Measurements from ENCODE around the gene F7. TPM values are rescaled to one million over a fixed set of nuclear protein-coding genes. Genes with fewer than 3 reads are reported as not detected.
A peak's percentile ranks its signal among the peaks of the same experiment; 100 is the strongest.

Gene F7
- total and polyA plus RNA-seq, 5 donors from 2014 or later = not detected

DNA sequence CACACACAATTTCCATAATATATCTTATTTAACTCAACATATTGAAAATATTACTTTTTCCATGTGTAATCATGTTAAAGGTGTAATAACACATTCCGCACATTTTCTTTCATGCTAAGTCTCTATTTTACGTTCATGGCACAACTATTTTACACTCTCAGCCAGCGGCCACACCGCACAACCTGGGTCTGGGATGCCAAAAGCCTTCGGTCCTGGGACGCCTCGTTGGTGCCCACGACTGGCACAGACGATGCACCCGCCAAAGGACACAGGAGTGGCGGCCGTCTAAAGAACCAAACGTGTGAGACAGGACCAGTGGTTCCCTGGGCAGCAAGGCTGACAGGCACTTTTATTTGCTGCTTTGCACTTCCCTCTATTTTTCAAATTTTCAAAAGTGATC, 42.8 kb downstream of the F7 start:
- no peak overlapping the region for H3K27ac Mint-ChIP-seq
- H3K9me3 Mint-ChIP-seq = peaks cover 0 to 2% (median 0%) of the 10 kb centered on the region in 7 donors
- H3K36me3 Mint-ChIP-seq = no peaks in the 10 kb centered on the region
- DNase-seq = no peak
- no peaks in the 10 kb centered on the region for H3K36me3 ChIP-seq (ENCODE audit: control insufficient read depth, insufficient read depth, low read length)
- peaks cover 18% of the 10 kb centered on the region for H3K4me1 ChIP-seq (ENCODE audit: control insufficient read depth, insufficient read depth, low read length, poor library complexity, severe bottlenecking)
- no peak overlapping the region for H3K4me3 Mint-ChIP-seq
- peaks cover 6 to 12% (median 8%) of the 10 kb centered on the region in 4 donors for H3K4me1 Mint-ChIP-seq
- no peaks in the 10 kb centered on the region for H3K27me3 ChIP-seq (ENCODE audit: control insufficient read depth, insufficient read depth, low read length)
- H3K4me3 ChIP-seq (ENCODE audit: low read depth, low read length) = no peak overlapping the region
- ATAC-seq (ENCODE audit: low read depth in 2 of 2) = no peak
- no peak overlapping the region for H3K27ac ChIP-seq (ENCODE audit: insufficient read depth, low read length, poor library complexity, severe bottlenecking)
- no peaks in the 10 kb centered on the region for H3K9me3 ChIP-seq (ENCODE audit: control insufficient read depth in 2 of 2, low read length in 2 of 2)
- peaks cover 7% of the 10 kb centered on the region for H3K27me3 Mint-ChIP-seq

GRCh38 chr13:113148940-113149503, 43.4 kb downstream of the F7 start:
- Mint-ChIP-seq H3K36me3 (no peaks in the 10 kb centered on the region), H3K27ac (no peak overlapping the region), H3K4me1 (peaks cover 6 to 16% (median 8%) of the 10 kb centered on the region in 4 donors), H3K4me3 (peak overlapping the region in 1 of 4 donors; percentile 4), H3K9me3 (peaks cover 0 to 2% (median 0%) of the 10 kb centered on the region in 7 donors), H3K27me3 (peaks cover 7% of the 10 kb centered on the region)
- no peaks in the 10 kb centered on the region for H3K9me3 ChIP-seq (ENCODE audit: control insufficient read depth in 2 of 2, low read length in 2 of 2)
- H3K27me3 ChIP-seq (ENCODE audit: control insufficient read depth, insufficient read depth, low read length) = no peaks in the 10 kb centered on the region
- no peak overlapping the region for H3K27ac ChIP-seq (ENCODE audit: insufficient read depth, low read length, poor library complexity, severe bottlenecking)
- ATAC-seq (ENCODE audit: low read depth in 2 of 2) (no peak), DNase-seq (no peak)
- no peaks in the 10 kb centered on the region for H3K36me3 ChIP-seq (ENCODE audit: control insufficient read depth, insufficient read depth, low read length)
- no peak overlapping the region for H3K4me3 ChIP-seq (ENCODE audit: low read depth, low read length)
- H3K4me1 ChIP-seq (ENCODE audit: control insufficient read depth, insufficient read depth, low read length, poor library complexity, severe bottlenecking) = peaks cover 21% of the 10 kb centered on the region

DNA sequence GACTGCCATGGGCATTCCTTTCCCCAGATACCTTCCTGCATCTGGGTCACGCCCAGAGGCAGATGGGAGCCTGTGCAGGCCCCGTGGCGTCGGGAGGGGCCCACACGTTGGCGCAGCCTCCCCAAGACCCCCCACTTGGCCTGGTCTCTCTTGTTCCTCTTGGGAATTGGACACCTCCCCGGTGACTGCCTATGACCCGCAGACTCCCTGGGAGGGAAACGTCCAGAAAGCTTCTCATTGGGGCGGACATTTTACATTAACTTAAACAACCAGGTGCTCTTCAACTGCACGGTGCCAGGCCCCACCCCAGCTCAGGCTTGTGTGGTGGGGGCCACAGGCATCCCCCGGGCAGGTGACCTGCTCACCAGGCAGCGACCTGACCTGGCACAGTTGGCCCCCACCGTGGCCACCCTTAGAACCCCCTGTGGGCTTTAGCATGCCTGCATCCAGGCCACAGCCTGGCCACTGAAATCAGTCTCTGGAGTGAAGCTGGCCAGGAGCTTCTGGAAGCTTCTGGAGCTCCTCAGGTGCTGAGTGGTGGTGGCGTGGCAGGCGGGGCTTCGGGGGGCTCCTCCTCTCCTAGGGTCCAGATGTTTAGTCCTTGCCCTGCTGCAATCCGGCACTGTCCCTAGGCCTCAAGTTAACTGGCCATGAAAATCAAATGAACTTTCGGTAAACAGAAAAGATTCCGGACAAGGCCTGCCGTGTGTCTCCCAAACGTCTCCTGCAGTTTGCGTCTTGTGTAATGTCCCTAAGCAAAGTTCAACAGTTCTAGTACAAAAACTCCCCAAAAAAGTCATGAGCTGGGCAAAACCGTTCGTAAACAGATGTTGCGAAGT, 44.3 kb downstream of the F7 start:
- no peak overlapping the region for H3K4me3 ChIP-seq (ENCODE audit: low read depth, low read length)
- H3K36me3 ChIP-seq (ENCODE audit: control insufficient read depth, insufficient read depth, low read length) = no peaks in the 10 kb centered on the region
- Mint-ChIP-seq H3K4me1 (peaks cover 6 to 20% (median 11%) of the 10 kb centered on the region in 4 donors), H3K36me3 (no peaks in the 10 kb centered on the region), H3K9me3 (peaks cover 0 to 2% (median 0%) of the 10 kb centered on the region in 7 donors), H3K27ac (peak overlapping the region in 1 of 3 donors; percentile 32), H3K4me3 (peak overlapping the region in 1 of 4 donors; percentile 58), H3K27me3 (peaks cover 7% of the 10 kb centered on the region)
- no peak for ATAC-seq (ENCODE audit: low read depth in 2 of 2)
- H3K27me3 ChIP-seq (ENCODE audit: control insufficient read depth, insufficient read depth, low read length) = no peaks in the 10 kb centered on the region
- no peak for DNase-seq
- no peaks in the 10 kb centered on the region for H3K9me3 ChIP-seq (ENCODE audit: control insufficient read depth in 2 of 2, low read length in 2 of 2)
- peaks cover 21% of the 10 kb centered on the region for H3K4me1 ChIP-seq (ENCODE audit: control insufficient read depth, insufficient read depth, low read length, poor library complexity, severe bottlenecking)
- no peak overlapping the region for H3K27ac ChIP-seq (ENCODE audit: insufficient read depth, low read length, poor library complexity, severe bottlenecking)

GRCh38 chr13:113150550-113151365, 45.2 kb downstream of the F7 start:
- ATAC-seq (ENCODE audit: low read depth in 2 of 2) (no peak), DNase-seq (no peak)
- Histone ChIP-seq H3K36me3 (ENCODE audit: control insufficient read depth, insufficient read depth, low read length) (no peaks in the 10 kb centered on the region), H3K4me3 (ENCODE audit: low read depth, low read length) (no peak overlapping the region), H3K4me1 (ENCODE audit: control insufficient read depth, insufficient read depth, low read length, poor library complexity, severe bottlenecking) (peaks cover 21% of the 10 kb centered on the region), H3K27ac (ENCODE audit: insufficient read depth, low read length, poor library complexity, severe bottlenecking) (no peak overlapping the region), H3K9me3 (ENCODE audit: control insufficient read depth in 2 of 2, low read length in 2 of 2) (no peaks in the 10 kb centered on the region), H3K27me3 (ENCODE audit: control insufficient read depth, insufficient read depth, low read length) (no peaks in the 10 kb centered on the region)
- Mint-ChIP-seq H3K4me3 (peak overlapping the region in 2 of 4 donors; percentile 48 to 58), H3K36me3 (no peaks in the 10 kb centered on the region), H3K27me3 (peaks cover 7% of the 10 kb centered on the region), H3K27ac (no peak overlapping the region), H3K4me1 (peaks cover 6 to 22% (median 13%) of the 10 kb centered on the region in 4 donors), H3K9me3 (peaks cover 0 to 3% (median 0%) of the 10 kb centered on the region in 7 donors)

DNA sequence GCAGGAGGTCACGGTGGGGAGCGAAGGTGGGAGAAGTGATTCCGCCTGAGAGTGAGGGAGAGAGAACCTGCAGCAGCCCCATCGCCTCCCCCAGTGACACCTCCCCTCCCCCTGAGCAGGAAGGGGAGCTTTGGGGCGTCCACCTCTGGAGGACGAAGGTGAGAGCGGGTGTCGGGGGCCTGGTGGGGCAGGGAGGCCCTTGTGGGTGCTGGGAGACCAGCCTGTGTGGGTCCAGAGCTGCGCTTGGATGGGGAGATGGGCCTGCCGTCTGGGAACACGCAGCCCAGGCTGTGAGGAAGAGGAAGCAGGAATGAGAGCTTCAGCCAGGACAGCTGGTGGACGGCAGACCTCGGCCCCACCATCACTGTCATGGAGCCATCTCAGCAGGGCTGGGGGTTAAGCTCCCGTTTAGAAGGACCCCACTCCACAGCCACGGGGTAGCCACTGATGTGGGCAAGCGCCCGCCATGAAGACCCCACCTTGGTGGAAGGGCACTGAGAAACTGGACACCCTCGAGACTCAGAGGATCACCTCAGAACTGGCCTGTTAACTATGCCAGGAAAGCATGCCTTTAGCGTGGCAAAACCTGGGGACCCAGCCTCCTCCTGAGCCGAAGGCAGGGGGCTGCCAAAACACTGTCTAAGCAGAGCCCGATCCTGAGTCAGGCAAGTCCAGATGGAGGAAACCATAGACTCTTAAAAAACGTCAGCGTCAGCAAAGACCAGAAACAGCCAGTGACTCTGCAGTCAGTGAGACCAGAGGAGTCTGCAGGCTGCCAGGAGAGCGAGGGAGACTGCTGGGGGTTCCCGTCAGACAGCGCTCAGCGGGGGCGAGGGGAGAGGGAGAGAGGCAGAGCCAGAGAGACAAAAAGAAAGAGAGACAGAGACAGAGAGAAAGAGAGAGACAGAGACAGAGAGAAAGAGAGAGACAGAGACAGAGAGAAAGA, 46.4 kb downstream of the F7 start:
- H3K4me1 ChIP-seq (ENCODE audit: control insufficient read depth, insufficient read depth, low read length, poor library complexity, severe bottlenecking) = peaks cover 21% of the 10 kb centered on the region
- peaks cover 6 to 22% (median 13%) of the 10 kb centered on the region in 4 donors for H3K4me1 Mint-ChIP-seq
- peaks cover 0 to 3% (median 0%) of the 10 kb centered on the region in 7 donors for H3K9me3 Mint-ChIP-seq
- no peaks in the 10 kb centered on the region for H3K27me3 ChIP-seq (ENCODE audit: control insufficient read depth, insufficient read depth, low read length)
- peak overlapping the region; percentile 86 to 94 (median 90) for H3K4me3 Mint-ChIP-seq
- no peak for ATAC-seq (ENCODE audit: low read depth in 2 of 2)
- DNase-seq = peak in 1 of 3 donors; percentile 23
- H3K27ac Mint-ChIP-seq = peak overlapping the region; percentile 52 to 90 (median 87)
- no peaks in the 10 kb centered on the region for H3K9me3 ChIP-seq (ENCODE audit: control insufficient read depth in 2 of 2, low read length in 2 of 2)
- peak overlapping the region; percentile 76 for H3K4me3 ChIP-seq (ENCODE audit: low read depth, low read length)
- no peaks in the 10 kb centered on the region for H3K36me3 Mint-ChIP-seq
- H3K27ac ChIP-seq (ENCODE audit: insufficient read depth, low read length, poor library complexity, severe bottlenecking) = no peak overlapping the region
- peaks cover 7% of the 10 kb centered on the region for H3K27me3 Mint-ChIP-seq
- H3K36me3 ChIP-seq (ENCODE audit: control insufficient read depth, insufficient read depth, low read length) = no peaks in the 10 kb centered on the region

DNA sequence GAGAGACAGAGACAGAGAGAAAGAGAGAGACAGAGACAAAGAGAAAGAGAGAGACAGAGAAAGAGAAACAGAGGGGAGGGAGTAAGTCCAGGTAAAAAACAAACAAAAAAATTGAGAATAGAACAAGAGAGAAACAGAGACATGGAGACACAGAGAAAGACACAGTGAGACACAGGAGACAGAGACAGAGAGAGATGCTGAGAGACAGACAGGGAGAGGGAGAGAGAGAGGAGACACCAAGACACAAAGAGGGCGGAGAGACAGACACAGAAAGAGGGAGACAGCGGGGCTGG, 47.0 kb downstream of the F7 start:
- peak overlapping the region; percentile 76 for H3K4me3 ChIP-seq (ENCODE audit: low read depth, low read length)
- peaks cover 7% of the 10 kb centered on the region for H3K27me3 Mint-ChIP-seq

More for the DNA sequence above, 47.0 kb downstream of the F7 start:
- no peaks in the 10 kb centered on the region for H3K36me3 Mint-ChIP-seq
- Histone ChIP-seq H3K27me3 (ENCODE audit: control insufficient read depth, insufficient read depth, low read length) (no peaks in the 10 kb centered on the region), H3K4me1 (ENCODE audit: control insufficient read depth, insufficient read depth, low read length, poor library complexity, severe bottlenecking) (peaks cover 21% of the 10 kb centered on the region), H3K27ac (ENCODE audit: insufficient read depth, low read length, poor library complexity, severe bottlenecking) (no peak overlapping the region), H3K36me3 (ENCODE audit: control insufficient read depth, insufficient read depth, low read length) (no peaks in the 10 kb centered on the region), H3K9me3 (ENCODE audit: control insufficient read depth in 2 of 2, low read length in 2 of 2) (no peaks in the 10 kb centered on the region)
- H3K27ac Mint-ChIP-seq = peak overlapping the region; percentile 87 to 96 (median 90)
- peak overlapping the region; percentile 86 to 94 (median 90) for H3K4me3 Mint-ChIP-seq
- peaks cover 6 to 22% (median 13%) of the 10 kb centered on the region in 4 donors for H3K4me1 Mint-ChIP-seq
- H3K9me3 Mint-ChIP-seq = peaks cover 0 to 3% (median 0%) of the 10 kb centered on the region in 7 donors
- ATAC-seq (ENCODE audit: low read depth in 2 of 2) (no peak), DNase-seq (no peak)
